Gastroesophageal sphincter (tissue), 3 donors: ENCODE measurements around the gene CYB561.

ENCODE experiments used
- POLR2A ChIP-seq, 2 donors: fragments of 450-650 bp; IDR thresholded peaks; one replicate each; pipeline ENCODE4 v1.6.1; 2017; ENCODE audit warnings: antibody characterized with exemption in 2 of 2, mild to moderate bottlenecking in 2 of 2, moderate library complexity in 1 of 2
- TF ChIP-seq, protein P1 (sequence below), 4 experiments: fragments of 200-600 bp in 2 of 4; fragments of 450-650 bp in 2 of 4; sonication (generic) in 1 of 4; IDR thresholded peaks; one replicate each; pipeline ENCODE4 v1.5.1; 2017 to 2019; ENCODE audit warnings: antibody characterized with exemption in 4 of 4, mild to moderate bottlenecking in 2 of 4, moderate library complexity in 2 of 4

DNA sequence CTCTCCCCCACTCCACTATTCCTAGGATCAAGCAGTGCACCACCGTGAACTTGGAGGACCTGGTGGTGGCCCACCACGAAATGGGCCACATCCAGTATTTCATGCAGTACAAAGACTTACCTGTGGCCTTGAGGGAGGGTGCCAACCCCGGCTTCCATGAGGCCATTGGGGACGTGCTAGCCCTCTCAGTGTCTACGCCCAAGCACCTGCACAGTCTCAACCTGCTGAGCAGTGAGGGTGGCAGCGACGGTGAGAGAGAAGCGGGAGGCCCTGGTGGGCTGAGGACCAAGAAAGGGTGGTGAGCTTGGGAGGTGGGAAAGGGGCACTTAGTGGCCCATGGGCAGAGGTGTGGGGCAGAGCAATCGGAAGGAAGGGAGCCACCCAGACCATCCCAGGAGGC is 47.3 kb upstream of the CYB561 start:
- TF ChIP-seq POLR2A (IDR thresholded peaks at IDR 0.05): no peak
- TF ChIP-seq, protein P1, sequence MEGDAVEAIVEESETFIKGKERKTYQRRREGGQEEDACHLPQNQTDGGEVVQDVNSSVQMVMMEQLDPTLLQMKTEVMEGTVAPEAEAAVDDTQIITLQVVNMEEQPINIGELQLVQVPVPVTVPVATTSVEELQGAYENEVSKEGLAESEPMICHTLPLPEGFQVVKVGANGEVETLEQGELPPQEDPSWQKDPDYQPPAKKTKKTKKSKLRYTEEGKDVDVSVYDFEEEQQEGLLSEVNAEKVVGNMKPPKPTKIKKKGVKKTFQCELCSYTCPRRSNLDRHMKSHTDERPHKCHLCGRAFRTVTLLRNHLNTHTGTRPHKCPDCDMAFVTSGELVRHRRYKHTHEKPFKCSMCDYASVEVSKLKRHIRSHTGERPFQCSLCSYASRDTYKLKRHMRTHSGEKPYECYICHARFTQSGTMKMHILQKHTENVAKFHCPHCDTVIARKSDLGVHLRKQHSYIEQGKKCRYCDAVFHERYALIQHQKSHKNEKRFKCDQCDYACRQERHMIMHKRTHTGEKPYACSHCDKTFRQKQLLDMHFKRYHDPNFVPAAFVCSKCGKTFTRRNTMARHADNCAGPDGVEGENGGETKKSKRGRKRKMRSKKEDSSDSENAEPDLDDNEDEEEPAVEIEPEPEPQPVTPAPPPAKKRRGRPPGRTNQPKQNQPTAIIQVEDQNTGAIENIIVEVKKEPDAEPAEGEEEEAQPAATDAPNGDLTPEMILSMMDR (IDR thresholded peaks at IDR 0.05): no peak
